HG03066 (cell line): ENCODE results near the gene NCOA7.
A peak's percentile ranks its signal among the peaks of the same experiment; 100 is the strongest.
"Not testable (repeated sequence)": the region's sequence is repeated elsewhere in the genome, so short reads cannot be mapped to it uniquely, and the experiment has no call there.

ENCODE experiments used
- ATAC-seq: cut with Tn5 transposase; IDR thresholded peaks from one replicate; pipeline ENCODE4 v1.9.1; 2021; ENCODE audit warnings: low read depth; ENCODE audit not compliant: unreplicated experiment

NCOA7 gene

DNA sequence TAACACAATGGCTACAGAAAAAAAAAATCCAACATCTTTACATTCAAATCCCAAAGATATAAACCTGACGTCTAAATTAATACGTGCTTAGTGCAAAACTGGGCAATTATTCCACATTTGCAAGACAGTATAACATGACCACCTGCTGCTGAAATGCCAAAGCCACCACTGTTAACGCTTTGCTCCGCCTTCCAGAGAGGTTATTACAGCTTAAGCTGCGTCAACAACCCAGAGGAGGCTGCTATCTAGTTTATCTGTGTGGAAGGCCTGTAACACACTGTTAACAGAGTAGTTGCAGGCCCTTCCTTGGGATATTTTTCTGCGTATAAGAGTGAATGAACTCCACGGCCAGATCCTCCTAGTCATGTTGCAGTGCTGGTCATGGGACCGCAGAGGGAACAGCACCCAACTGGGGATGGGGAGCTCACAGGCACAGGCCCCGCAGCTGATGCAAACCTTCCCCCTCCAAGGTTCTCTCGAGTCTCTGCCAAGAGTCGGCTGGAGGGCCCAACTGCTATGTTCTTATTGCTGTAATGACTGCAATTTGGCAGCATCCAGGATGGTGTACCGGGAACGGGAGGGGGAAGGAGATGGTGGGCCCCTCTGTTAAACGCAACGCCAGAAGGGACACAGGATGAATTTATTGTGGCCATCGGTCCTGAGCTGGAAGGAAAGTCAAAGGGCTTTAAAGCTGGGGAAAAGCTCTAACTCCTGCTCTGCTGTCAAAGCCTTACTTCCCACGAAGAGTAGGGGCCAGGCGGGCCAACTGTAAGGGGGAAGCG, 993 bp upstream of the NCOA7 start:
- peak; percentile 26 for ATAC-seq

DNA sequence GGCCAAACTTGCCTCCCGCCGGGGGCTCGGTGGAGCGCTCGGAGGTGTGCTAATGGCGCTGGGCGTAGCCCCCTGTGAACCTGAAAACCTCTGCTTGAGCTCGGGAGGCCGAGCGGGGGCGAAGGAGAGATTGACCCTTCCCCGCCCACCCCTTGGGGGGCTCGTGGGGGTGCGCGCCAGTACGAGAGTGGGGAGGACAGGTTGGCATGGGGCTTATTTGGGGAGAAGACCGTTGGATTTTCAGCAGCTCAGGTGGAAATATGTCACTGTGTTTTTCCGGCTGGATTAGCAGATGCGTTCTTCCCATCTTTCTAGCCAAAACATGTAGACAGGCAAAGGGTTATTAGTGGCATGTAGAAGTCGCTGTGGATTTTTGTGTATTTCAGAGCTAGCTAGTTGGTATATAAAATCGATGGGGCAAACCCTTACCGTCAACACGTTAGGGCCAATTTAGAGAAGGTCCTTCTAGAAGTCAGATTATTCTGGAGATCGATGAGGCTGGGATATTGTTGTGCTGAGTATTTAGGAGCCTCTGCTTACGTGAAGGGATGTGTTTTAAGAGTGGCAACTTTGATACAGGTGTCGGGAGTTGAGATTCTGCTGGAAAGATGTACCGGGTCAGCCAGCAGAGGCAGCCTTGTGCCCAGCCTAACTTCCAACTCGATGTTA, 525 bp downstream of the NCOA7 start:
- ATAC-seq = peak; percentile 30

- ATAC-seq = no peak
Observed at GRCh38 chr6:125791820-125792165, 1.0 kb downstream of the NCOA7 start.

DNA sequence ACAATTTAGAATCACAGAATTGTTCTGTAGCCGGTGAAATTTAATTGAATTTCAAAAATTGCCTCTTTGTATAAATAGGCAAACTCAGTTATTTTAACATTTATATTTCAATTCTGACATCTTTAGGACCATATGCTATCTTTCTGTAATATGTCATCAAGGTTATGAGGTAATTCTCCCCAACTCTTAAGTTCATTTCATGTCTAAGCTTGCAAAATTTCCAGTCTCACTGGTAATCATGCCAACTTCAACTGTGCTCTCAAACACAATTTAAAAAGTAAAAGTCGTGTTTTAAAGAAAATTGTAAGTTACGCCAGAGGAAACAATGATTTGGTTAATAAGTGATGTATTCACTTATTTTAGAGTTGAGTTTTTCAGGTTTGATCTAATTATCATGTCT, 1.4 kb downstream of the NCOA7 start:
- ATAC-seq = no peak

- no peak for ATAC-seq
Observed at GRCh38 chr6:125792680-125793079, 1.9 kb downstream of the NCOA7 start.

- ATAC-seq = no peak
Observed at GRCh38 chr6:125793280-125793679, 2.5 kb downstream of the NCOA7 start.

- no peak for ATAC-seq
Observed at GRCh38 chr6:125793863-125794262, 3.1 kb downstream of the NCOA7 start.

GRCh38 chr6:125794342-125795137, 3.8 kb downstream of the NCOA7 start:
- no peak for ATAC-seq

- no peak for ATAC-seq
Observed at GRCh38 chr6:125795301-125795700, 4.5 kb downstream of the NCOA7 start.

GRCh38 chr6:125797120-125797885, 6.5 kb downstream of the NCOA7 start:
- no peak for ATAC-seq

- ATAC-seq = no peak
Observed at GRCh38 chr6:125797886-125798444, 7.2 kb downstream of the NCOA7 start.

- peak; percentile 86 for ATAC-seq
Observed at GRCh38 chr6:125798734-125799508, 8.2 kb downstream of the NCOA7 start.

DNA sequence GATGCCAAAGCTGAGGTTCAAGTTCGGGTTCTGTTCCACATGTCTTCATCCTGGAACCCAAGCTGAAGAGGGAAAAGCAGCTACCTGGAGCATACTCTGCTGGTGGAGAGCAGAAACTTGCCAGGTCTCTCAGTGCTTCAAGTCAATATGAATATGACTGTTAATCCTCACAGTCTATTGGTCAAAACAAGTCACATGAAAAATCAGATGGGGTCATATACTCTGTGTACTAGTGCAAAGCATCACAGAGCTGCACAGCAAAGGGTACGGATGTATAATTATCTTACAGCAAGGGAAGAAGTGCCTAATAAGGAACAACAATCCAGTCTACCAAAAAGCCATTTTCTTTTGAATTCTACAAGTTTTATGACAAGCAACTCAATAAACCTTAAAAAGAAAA, 11.6 kb downstream of the NCOA7 start:
- ATAC-seq = no peak

GRCh38 chr6:125802943-125803377, 12.2 kb downstream of the NCOA7 start:
- no peak for ATAC-seq

DNA sequence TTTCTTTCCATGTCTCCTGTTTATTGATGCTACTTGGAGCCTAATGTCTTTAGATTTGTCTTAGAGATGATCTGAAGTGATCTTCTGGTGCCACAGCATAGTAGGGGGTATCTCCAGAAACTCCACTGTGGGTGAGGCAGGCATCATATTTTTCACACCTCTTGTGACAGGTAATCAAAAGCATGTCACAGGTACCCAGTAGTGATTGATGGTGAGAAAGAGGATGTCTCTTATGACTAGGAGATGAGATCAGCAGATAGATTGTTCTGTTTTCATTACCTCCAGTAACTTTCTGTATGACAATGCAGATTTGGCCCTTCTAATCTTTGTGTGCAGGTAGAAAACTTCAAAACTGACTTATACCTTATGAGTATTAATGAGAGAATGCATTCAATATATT, 13.5 kb downstream of the NCOA7 start:
- ATAC-seq = peak; percentile 41

DNA sequence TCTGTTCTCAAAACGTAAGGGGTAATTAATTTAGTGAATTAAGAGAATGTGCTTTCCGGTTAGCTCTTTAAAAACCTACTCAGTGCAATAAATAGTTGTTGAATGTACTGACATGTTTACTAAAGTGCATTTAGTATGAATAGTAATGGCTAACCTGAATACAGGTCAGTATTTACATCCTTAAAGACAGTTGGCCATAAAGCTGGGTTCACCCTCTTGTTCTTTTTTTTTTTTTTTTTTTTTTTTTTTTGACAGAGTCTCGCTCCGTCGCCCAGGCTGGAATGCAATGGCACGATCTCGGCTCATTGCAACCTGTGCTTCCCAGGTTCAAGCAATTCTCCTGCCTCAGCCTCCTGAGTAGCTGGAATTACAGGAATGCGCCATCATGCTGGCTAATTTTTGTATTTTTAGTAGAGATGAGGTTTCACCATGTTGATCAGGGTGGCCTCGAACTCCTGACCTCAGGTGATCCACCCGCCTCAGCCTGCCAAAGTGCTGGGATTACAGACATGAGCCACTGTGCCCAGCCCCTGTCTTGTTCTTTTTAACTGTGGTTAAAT, 14.2 kb downstream of the NCOA7 start:
- not testable (repeated sequence) for ATAC-seq

GRCh38 chr6:125806813-125807212, 16.1 kb downstream of the NCOA7 start:
- no peak for ATAC-seq

DNA sequence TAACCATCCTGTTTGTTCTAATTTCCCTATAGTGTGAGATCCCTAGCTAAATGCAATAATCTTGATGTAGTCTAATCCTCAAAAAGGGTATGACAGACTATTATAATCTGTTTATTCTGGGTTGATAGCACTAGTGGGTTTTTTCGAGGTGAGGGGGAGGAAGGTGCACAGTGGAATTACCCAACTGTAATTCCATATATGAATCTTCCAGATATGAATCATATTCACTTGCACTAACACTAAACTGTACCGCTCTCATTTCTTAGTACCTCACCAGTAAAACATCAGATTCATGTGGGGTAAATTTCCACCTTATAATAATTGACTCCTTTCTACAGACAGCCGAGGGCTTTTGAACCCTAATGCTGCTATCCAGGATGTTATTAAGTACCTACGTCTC, 16.5 kb downstream of the NCOA7 start:
- ATAC-seq = no peak

- ATAC-seq = peak; percentile 33
Observed at GRCh38 chr6:125808060-125808459, 17.3 kb downstream of the NCOA7 start.
